Right lobe of liver (tissue), 4 donors: ENCODE measurements around the gene TNIP3.

ENCODE experiments used
- CTCF ChIP-seq, 4 donors: fragments of 200-600 bp in 3 of 4; fragments of 450-650 bp in 1 of 4; IDR thresholded peaks; one replicate each; pipeline versions ENCODE4 v1.5.1 to v1.8.0; 2016 to 2022; ENCODE audit warnings: antibody characterized with exemption in 4 of 4, mild to moderate bottlenecking in 2 of 4
- POLR2A ChIP-seq: fragments of 450-650 bp; IDR thresholded peaks from one replicate; pipeline ENCODE4 v1.6.1; 2017; ENCODE audit warnings: antibody characterized with exemption, mild to moderate bottlenecking
- donor health status: DM: no; HTN: no; CAD: no.
- donor health status: DM: no; HTN: no; CAD: no.
- donor health status: DM: no; HTN: yes; CAD: no.

- no peak for TF ChIP-seq CTCF (IDR thresholded peaks at IDR 0.05)
- no peak for TF ChIP-seq POLR2A
Measured at GRCh38 chr4:121107507-121107906, 56.6 kb downstream of the TNIP3 start.
